Measurements from ENCODE around the gene MAN1C1. TPM values are rescaled to one million over a fixed set of nuclear protein-coding genes. Genes with fewer than 3 reads are reported as not detected.

MAN1C1 gene
- total RNA-seq, 2 donors from 2014 or later: 22.8 to 34.4 TPM

GRCh38 chr1:25664357-25665199, 48.0 kb downstream of the MAN1C1 start:
- 73% methylated on average over 14 of the region's 14 CpGs for WGBS
- Histone ChIP-seq H3K27ac (no peak overlapping the region), H3K36me3 (no peaks in the 10 kb centered on the region), H3K27me3 (replicated peaks; ENCODE audit: insufficient read depth) (no peaks in the 10 kb centered on the region), H3K4me3 (no peak overlapping the region), H3K4me1 (replicated peaks) (peaks cover 6% of the 10 kb centered on the region), H3K9me3 (no peaks in the 10 kb centered on the region)
- DNase-seq (ENCODE audit: low spot score): no peak
- TF ChIP-seq POLR2AphosphoS5 (IDR thresholded peaks at IDR 0.05) (peak; percentile 28), CTCF (IDR thresholded peaks at IDR 0.05) (no peak)
- intact Hi-C loops (cut with DNase I): no loop called here

- TF ChIP-seq CTCF (IDR thresholded peaks at IDR 0.05) (no peak), POLR2A (IDR thresholded peaks at IDR 0.05) (no peak), POLR2AphosphoS5 (IDR thresholded peaks at IDR 0.05) (no peak)
- intact Hi-C loops (cut with DNase I): no loop called here
- DNase-seq (ENCODE audit: low spot score): no peak
- no peak overlapping the region for H3K4me3 ChIP-seq
- no peaks in the 10 kb centered on the region for H3K27me3 ChIP-seq (replicated peaks; ENCODE audit: insufficient read depth)
- peaks cover 6% of the 10 kb centered on the region for H3K4me1 ChIP-seq (replicated peaks)
- no peaks in the 10 kb centered on the region for H3K36me3 ChIP-seq
- no peaks in the 10 kb centered on the region for H3K9me3 ChIP-seq
- peak overlapping the region; percentile 10 to 40 for H3K27ac ChIP-seq
- WGBS: 30% methylated on average over 5 of the region's 5 CpGs
Observed at GRCh38 chr1:25666460-25666859, 49.9 kb downstream of the MAN1C1 start.

GRCh38 chr1:25668931-25669573, 52.5 kb downstream of the MAN1C1 start:
- Histone ChIP-seq H3K27me3 (replicated peaks; ENCODE audit: insufficient read depth) (no peaks in the 10 kb centered on the region), H3K4me3 (no peak overlapping the region), H3K9me3 (no peaks in the 10 kb centered on the region), H3K36me3 (no peaks in the 10 kb centered on the region), H3K27ac (no peak overlapping the region), H3K4me1 (replicated peaks) (peaks cover 6% of the 10 kb centered on the region)
- TF ChIP-seq POLR2A (IDR thresholded peaks at IDR 0.05): no peak
- no peak for TF ChIP-seq CTCF (IDR thresholded peaks at IDR 0.05)
- no peak for TF ChIP-seq POLR2AphosphoS5 (IDR thresholded peaks at IDR 0.05)
- WGBS: 86% methylated on average over 9 of the region's 9 CpGs
- intact Hi-C loops (cut with DNase I): no loop called here
- DNase-seq (ENCODE audit: low spot score): no peak

- Histone ChIP-seq H3K4me3 (no peak overlapping the region), H3K36me3 (no peaks in the 10 kb centered on the region), H3K27me3 (replicated peaks; ENCODE audit: insufficient read depth) (no peaks in the 10 kb centered on the region), H3K9me3 (no peaks in the 10 kb centered on the region), H3K4me1 (replicated peaks) (peaks cover 6% of the 10 kb centered on the region), H3K27ac (no peak overlapping the region)
- intact Hi-C loops (cut with DNase I): no loop called here
- no peak for DNase-seq (ENCODE audit: low spot score)
- WGBS: 67% methylated on average over 4 of the region's 4 CpGs
- TF ChIP-seq POLR2A (IDR thresholded peaks at IDR 0.05) (no peak), CTCF (IDR thresholded peaks at IDR 0.05) (no peak), POLR2AphosphoS5 (IDR thresholded peaks at IDR 0.05) (no peak)
Observed at GRCh38 chr1:25669781-25670567, 53.4 kb downstream of the MAN1C1 start.
